H1 (cell line): ENCODE results near the gene MEF2D. TPM values are rescaled to one million over a fixed set of nuclear protein-coding genes. Genes with fewer than 3 reads are reported as not detected.

Experiments
- BACH1 ChIP-seq: IDR thresholded peaks from 2 replicates; pipeline ENCODE4 v1.6.1; 2012; ENCODE audit warnings: low read length, improper control_type of control experiment
- BRCA1 ChIP-seq: IDR thresholded peaks from 2 replicates; pipeline ENCODE4 v1.6.1; 2012; ENCODE audit warnings: low read depth, low read length, improper control_type of control experiment
- CBX8 ChIP-seq: fragments of 300-800, 300-1000 bp; sonication (generic); IDR thresholded peaks from 2 replicates; pipeline ENCODE4 v1.7.1; 2016; ENCODE audit warnings: low read depth, low read length, borderline replicate concordance
- CTCF ChIP-seq, 3 experiments: IDR thresholded peaks; 1 replicate in 2 of 3; 2 replicates in 1 of 3; pipeline versions ENCODE4 v1.5.1 to v1.6.1; 2011; ENCODE audit warnings: low read length in 3 of 3, mild to moderate bottlenecking in 3 of 3, inconsistent platforms in 2 of 3, low read depth in 1 of 3, moderate library complexity in 1 of 3; ENCODE audit not compliant: insufficient read depth in 1 of 3; ENCODE audit errors: control extremely low read depth in 1 of 3
- RAD21 ChIP-seq, 2 experiments: IDR thresholded peaks in 1 of 2; conservative IDR thresholded peaks in 1 of 2; 2 replicates each; pipeline ENCODE4 v1.6.1; 2011; ENCODE audit warnings: low read depth in 2 of 2, low read length in 2 of 2, improper control_type of control experiment in 1 of 2, inconsistent platforms in 1 of 2, mild to moderate bottlenecking in 1 of 2, moderate library complexity in 1 of 2
- SIX5 ChIP-seq: IDR thresholded peaks from 2 replicates; pipeline ENCODE4 v1.6.1; 2011; ENCODE audit warnings: mild to moderate bottlenecking, low read depth, low read length
- TAF7 ChIP-seq: optimal IDR thresholded peaks from 2 replicates; pipeline ENCODE3; 2011; ENCODE audit warnings: low read depth, mild to moderate bottlenecking, inconsistent platforms, low read length, moderate library complexity, borderline replicate concordance
- polyA plus RNA-seq, 7 experiments: library from polyadenylated mRNA; depleted of rRNA in 3 of 7; stranded (reverse) in 5 of 7; unstranded in 2 of 7; fragments of >200 nt in 5 of 7; fragments of 200-250 nt in 2 of 7; gene quantifications; 1 replicate in 5 of 7; 2 replicates in 1 of 7; 4 replicates in 1 of 7; pipeline versions ENCODE4 v1.2.1 to v1.2.3, GENCODE V29; 2011 to 2013; ENCODE audit warnings: missing spikeins in 2 of 7, mixed read lengths in 2 of 7
- total RNA-seq: library from RNA; stranded (reverse); fragmentation: NEBNext Ultra II Directional; extraction: Animal tissue kit (Norgen Biotek cat#: 25700); gene quantifications from 2 replicates; pipeline ENCODE4 v1.2.1, GENCODE V29; 2021
- TF ChIP-seq, protein P1 (sequence below): fragments of 300-600 bp; sonication (generic); IDR thresholded peaks from 2 replicates; pipeline ENCODE4 v1.7.1; 2012; ENCODE audit warnings: low read length, moderate library complexity, mild to moderate bottlenecking, inconsistent platforms; ENCODE audit not compliant: insufficient replicate concordance

The MEF2D gene
- total and polyA plus RNA-seq, 2 of the 8 experiments (the other 6 are each of a cell fraction or from before 2014, with no cell fraction given), result 17.3 to 20.3 TPM

GRCh38 chr1:156444407-156445001 is 56.1 kb downstream of the MEF2D start (continued):
- TF ChIP-seq, protein P1, sequence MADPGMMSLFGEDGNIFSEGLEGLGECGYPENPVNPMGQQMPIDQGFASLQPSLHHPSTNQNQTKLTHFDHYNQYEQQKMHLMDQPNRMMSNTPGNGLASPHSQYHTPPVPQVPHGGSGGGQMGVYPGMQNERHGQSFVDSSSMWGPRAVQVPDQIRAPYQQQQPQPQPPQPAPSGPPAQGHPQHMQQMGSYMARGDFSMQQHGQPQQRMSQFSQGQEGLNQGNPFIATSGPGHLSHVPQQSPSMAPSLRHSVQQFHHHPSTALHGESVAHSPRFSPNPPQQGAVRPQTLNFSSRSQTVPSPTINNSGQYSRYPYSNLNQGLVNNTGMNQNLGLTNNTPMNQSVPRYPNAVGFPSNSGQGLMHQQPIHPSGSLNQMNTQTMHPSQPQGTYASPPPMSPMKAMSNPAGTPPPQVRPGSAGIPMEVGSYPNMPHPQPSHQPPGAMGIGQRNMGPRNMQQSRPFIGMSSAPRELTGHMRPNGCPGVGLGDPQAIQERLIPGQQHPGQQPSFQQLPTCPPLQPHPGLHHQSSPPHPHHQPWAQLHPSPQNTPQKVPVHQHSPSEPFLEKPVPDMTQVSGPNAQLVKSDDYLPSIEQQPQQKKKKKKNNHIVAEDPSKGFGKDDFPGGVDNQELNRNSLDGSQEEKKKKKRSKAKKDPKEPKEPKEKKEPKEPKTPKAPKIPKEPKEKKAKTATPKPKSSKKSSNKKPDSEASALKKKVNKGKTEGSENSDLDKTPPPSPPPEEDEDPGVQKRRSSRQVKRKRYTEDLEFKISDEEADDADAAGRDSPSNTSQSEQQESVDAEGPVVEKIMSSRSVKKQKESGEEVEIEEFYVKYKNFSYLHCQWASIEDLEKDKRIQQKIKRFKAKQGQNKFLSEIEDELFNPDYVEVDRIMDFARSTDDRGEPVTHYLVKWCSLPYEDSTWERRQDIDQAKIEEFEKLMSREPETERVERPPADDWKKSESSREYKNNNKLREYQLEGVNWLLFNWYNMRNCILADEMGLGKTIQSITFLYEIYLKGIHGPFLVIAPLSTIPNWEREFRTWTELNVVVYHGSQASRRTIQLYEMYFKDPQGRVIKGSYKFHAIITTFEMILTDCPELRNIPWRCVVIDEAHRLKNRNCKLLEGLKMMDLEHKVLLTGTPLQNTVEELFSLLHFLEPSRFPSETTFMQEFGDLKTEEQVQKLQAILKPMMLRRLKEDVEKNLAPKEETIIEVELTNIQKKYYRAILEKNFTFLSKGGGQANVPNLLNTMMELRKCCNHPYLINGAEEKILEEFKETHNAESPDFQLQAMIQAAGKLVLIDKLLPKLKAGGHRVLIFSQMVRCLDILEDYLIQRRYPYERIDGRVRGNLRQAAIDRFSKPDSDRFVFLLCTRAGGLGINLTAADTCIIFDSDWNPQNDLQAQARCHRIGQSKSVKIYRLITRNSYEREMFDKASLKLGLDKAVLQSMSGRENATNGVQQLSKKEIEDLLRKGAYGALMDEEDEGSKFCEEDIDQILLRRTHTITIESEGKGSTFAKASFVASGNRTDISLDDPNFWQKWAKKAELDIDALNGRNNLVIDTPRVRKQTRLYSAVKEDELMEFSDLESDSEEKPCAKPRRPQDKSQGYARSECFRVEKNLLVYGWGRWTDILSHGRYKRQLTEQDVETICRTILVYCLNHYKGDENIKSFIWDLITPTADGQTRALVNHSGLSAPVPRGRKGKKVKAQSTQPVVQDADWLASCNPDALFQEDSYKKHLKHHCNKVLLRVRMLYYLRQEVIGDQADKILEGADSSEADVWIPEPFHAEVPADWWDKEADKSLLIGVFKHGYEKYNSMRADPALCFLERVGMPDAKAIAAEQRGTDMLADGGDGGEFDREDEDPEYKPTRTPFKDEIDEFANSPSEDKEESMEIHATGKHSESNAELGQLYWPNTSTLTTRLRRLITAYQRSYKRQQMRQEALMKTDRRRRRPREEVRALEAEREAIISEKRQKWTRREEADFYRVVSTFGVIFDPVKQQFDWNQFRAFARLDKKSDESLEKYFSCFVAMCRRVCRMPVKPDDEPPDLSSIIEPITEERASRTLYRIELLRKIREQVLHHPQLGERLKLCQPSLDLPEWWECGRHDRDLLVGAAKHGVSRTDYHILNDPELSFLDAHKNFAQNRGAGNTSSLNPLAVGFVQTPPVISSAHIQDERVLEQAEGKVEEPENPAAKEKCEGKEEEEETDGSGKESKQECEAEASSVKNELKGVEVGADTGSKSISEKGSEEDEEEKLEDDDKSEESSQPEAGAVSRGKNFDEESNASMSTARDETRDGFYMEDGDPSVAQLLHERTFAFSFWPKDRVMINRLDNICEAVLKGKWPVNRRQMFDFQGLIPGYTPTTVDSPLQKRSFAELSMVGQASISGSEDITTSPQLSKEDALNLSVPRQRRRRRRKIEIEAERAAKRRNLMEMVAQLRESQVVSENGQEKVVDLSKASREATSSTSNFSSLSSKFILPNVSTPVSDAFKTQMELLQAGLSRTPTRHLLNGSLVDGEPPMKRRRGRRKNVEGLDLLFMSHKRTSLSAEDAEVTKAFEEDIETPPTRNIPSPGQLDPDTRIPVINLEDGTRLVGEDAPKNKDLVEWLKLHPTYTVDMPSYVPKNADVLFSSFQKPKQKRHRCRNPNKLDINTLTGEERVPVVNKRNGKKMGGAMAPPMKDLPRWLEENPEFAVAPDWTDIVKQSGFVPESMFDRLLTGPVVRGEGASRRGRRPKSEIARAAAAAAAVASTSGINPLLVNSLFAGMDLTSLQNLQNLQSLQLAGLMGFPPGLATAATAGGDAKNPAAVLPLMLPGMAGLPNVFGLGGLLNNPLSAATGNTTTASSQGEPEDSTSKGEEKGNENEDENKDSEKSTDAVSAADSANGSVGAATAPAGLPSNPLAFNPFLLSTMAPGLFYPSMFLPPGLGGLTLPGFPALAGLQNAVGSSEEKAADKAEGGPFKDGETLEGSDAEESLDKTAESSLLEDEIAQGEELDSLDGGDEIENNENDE, result no peak
- peak; percentile 94 to 95 for TF ChIP-seq RAD21 (IDR thresholded peaks at IDR 0.05 in 1 of 2, conservative IDR thresholded peaks at IDR 0.05 in 1 of 2; ENCODE audit: low read depth in 2 of 2, low read length in 2 of 2)
- no peak for TF ChIP-seq CBX8
- TF ChIP-seq SIX5, result no peak
- TF ChIP-seq TAF7, result no peak
- no peak for TF ChIP-seq BRCA1
- peak; percentile 21 to 81 (median 61) for TF ChIP-seq CTCF (IDR thresholded peaks at IDR 0.05; ENCODE audit: control extremely low read depth in 1 of 3, insufficient read depth in 1 of 3, low read depth in 1 of 3, low read length in 3 of 3)
- no peak for TF ChIP-seq BACH1
